HG03521 (cell line): ENCODE results near the gene RALGPS2.
"Not testable (repeated sequence)": the region's sequence is repeated elsewhere in the genome, so short reads cannot be mapped to it uniquely, and the experiment has no call there.

Experiments
- ATAC-seq: cut with Tn5 transposase; IDR thresholded peaks from one replicate; pipeline ENCODE4 v1.9.1; 2021; ENCODE audit warnings: mild to moderate bottlenecking, moderate library complexity; ENCODE audit not compliant: unreplicated experiment

The RALGPS2 gene

DNA sequence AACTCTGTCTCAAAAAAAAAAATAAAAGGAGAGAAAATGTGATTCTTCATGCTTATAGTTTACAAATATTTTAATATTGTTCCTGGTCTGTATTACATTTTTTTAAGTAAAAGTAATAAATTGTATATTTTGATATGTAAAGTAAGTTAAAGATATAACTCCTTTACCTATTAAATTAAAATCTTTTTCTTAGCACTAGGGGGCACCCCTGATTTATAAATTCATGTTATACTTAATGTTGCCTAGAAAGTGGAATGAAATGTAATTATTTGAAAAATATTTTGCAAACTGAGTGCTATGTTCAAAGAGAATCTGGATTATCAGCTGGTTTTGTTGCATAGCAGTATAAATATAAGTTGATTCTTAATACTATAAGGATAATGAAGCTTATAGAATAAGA is 49.2 kb downstream of the RALGPS2 start:
- ATAC-seq = no peak

DNA sequence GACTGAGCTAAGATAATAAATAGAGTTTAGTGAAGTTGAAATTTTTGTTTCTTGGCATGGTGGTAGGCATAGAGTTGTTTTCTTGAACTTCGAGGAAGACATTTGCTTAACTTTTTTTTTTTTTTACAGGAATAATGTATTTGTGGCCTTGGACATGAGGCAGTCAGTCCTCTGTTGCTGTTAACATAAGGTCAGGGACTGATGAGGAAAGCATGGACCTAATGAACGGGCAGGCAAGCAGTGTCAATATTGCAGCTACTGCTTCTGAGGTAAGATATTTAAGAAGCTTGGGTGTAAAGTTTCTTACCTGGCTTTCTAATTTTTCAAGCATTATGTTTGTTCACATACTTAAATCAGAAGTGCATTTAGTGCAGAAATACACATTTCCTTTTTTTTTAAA is 51.5 kb downstream of the RALGPS2 start:
- ATAC-seq = no peak

DNA sequence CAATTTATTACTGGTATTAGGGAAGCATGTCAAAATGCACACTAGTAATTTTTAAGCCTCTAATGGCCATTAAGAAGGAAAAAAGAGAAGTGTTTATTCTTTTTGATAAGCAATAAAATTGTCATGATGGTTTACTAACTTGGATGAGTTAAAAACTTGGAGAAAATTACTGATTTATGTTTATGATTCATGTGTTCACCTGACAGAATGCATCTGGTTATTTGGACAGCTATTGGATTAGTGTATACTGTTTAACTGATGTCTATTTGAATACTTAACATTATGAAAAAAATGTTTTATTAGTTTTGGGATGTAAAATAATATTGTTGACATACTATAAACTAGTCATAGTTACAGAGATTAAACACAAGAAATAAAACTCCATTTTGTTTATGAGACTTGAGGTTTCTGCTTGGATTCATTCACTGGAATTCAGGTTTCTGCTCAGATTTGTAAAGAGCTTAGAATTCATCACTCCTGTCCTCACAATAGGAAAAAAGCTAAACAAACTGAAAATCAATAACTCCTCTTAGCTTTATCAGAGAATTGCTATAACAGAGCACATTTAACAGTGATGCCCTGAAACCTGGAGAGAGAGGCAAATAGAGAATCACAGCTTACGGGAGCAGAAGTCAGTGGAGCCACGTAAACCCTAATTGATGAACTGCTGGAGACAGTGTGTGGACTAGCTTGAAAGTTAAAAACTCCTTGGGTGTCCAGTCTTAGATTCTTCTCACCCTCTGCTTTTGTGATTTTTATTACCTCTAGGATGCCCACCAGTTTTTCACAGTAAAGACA is 56.7 kb downstream of the RALGPS2 start:
- no peak for ATAC-seq

GRCh38 chr1:178784131-178784536 is 59.1 kb downstream of the RALGPS2 start:
- ATAC-seq = no peak

- no peak for ATAC-seq
Observed at GRCh38 chr1:178792394-178792793, 67.3 kb downstream of the RALGPS2 start.

DNA sequence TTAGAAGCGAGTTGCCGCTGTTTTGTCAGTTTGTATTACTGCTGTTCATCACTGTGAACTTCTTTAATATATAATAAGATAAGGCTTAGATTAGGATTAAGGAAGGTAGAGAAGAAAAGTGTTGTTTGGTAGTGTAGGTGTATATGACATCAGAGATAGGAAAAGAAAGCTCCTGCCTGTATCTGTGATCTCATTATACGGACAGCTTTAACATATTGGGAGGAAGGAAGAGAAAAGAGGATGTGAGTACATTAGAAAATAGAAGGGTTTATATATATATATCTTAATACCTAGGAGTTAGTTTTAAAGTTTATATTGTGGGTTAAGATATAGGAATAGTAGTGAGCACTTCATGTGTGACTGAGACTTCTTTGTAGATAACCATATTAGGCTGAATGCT is 71.0 kb downstream of the RALGPS2 start:
- no peak for ATAC-seq

DNA sequence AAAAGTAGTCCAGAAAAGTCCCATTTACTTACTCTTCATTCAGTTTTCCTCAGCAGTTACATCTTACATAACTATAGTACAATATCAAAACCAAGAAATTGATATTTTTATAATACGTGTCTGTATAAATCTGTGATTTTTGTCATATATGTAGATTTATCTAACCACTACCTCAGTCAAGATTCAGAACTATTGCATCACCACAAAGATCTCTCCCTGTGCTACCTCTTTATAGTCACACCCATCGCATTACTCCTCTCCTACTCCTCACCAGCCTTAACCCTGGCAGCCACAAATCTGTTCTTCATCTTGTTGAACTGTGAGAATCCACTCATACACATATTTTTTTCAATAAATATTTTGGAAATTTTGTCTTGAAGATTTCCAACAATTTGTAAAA is 72.5 kb downstream of the RALGPS2 start:
- no peak for ATAC-seq

GRCh38 chr1:178798232-178798861 is 73.3 kb downstream of the RALGPS2 start:
- no peak for ATAC-seq

- ATAC-seq = no peak
Observed at GRCh38 chr1:178802873-178803272, 77.8 kb downstream of the RALGPS2 start.

DNA sequence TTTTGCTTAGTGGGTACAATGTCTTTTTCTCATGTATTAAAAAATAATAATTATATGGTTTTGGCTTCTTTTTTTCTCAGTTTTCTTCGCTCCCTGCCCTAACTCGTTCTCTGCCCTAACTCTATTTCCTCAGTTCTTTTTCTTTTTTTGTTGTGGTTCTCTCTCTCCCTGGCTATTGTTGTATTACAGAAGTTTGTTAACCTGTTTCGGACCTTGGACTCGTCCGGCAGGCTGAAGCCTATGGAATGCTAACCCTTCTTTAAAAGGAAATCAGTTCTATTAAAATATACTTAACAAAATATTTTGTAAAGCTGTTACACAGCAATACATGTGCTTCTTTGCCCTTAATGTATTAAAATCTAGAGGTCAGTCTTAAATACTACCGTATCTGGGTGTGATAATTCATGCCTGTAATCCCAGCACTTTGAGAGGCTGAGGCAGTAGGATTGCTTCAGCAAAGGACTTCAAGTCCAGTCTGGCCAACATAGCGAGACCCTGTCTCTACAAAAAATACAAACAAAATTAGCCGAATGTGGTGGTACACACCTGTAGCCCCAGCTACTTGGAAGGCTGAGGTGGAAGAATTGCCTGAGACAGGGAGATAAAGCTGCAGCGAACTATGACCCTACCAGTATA is 81.7 kb downstream of the RALGPS2 start:
- ATAC-seq = no peak

GRCh38 chr1:178808529-178808928 is 83.5 kb downstream of the RALGPS2 start:
- ATAC-seq = no peak

- no peak for ATAC-seq
Observed at GRCh38 chr1:178810585-178810984, 85.5 kb downstream of the RALGPS2 start.

- ATAC-seq = no peak
Observed at GRCh38 chr1:178818416-178818815, 93.4 kb downstream of the RALGPS2 start.

GRCh38 chr1:178819123-178819522 is 94.1 kb downstream of the RALGPS2 start:
- no peak for ATAC-seq

DNA sequence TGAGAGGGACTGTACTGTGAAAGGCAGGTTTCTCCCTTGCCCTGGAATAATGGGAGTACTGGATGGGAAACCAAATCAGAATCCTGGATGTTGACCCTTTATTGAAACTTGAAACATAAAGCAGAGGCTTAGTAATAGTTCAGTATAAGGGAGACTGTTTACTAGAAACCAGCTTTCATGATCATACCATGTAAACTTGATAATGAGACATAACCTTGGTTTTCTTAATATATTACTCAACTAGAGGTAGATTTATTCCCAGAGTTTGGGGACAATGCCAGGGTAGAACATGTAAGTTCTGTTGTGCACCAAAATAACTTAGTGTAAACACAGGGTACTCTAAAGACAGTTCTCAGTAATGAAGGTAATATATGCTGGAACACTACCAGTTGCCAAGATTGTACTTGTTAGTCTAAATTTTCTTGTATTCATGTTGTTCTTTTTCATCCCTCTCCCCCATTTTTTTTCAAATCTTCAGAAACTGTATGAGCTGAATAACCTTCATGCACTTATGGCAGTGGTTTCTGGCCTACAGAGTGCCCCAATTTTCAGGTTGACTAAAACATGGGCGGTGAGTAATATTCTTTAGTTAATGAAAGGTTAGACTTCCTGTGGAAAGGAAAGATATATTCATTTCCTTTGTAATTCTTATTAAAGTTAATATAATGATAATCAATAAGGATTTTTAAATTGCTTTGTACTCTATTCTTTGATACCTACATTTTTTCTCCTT is 96.3 kb downstream of the RALGPS2 start:
- no peak for ATAC-seq

GRCh38 chr1:178825167-178825566 is 100.1 kb downstream of the RALGPS2 start:
- ATAC-seq = no peak

- no peak for ATAC-seq
Observed at GRCh38 chr1:178844436-178844835, 119.4 kb downstream of the RALGPS2 start.

- no peak for ATAC-seq
Observed at GRCh38 chr1:178846306-178846705, 121.3 kb downstream of the RALGPS2 start.

- no peak for ATAC-seq
Observed at GRCh38 chr1:178847396-178847849, 122.4 kb downstream of the RALGPS2 start.

DNA sequence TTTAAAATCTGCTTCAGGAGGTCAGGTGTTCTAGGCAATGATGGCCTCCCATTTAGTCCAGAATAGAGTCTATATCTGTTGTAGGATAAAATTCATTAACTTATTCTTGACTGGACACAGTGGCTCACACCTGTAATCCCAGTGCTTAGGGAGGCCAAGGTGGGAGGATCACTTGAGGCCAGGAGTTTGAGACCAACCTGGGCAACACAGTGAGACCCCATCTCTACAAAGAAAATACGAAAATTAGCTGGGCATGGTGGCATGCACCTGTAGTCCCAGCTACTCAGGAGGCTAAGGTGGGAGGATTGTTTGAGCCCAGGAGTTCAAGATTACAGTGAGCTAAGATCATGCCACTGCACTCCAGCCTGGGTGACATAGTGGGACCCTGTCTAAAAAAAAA is 122.9 kb downstream of the RALGPS2 start:
- not testable (repeated sequence) for ATAC-seq

- no peak for ATAC-seq
Observed at GRCh38 chr1:178849918-178850317, 124.9 kb downstream of the RALGPS2 start.
